GM19468 (cell line): ENCODE results near the gene MYT1.
"Not testable (repeated sequence)": the region's sequence is repeated elsewhere in the genome, so short reads cannot be mapped to it uniquely, and the experiment has no call there.

Experiments
- ATAC-seq: cut with Tn5 transposase; IDR thresholded peaks from one replicate; pipeline ENCODE4 v1.9.1; 2021; ENCODE audit warnings: mild to moderate bottlenecking, moderate library complexity, moderate number of reproducible peaks; ENCODE audit not compliant: unreplicated experiment; ENCODE audit errors: extremely low read depth

The MYT1 gene

DNA sequence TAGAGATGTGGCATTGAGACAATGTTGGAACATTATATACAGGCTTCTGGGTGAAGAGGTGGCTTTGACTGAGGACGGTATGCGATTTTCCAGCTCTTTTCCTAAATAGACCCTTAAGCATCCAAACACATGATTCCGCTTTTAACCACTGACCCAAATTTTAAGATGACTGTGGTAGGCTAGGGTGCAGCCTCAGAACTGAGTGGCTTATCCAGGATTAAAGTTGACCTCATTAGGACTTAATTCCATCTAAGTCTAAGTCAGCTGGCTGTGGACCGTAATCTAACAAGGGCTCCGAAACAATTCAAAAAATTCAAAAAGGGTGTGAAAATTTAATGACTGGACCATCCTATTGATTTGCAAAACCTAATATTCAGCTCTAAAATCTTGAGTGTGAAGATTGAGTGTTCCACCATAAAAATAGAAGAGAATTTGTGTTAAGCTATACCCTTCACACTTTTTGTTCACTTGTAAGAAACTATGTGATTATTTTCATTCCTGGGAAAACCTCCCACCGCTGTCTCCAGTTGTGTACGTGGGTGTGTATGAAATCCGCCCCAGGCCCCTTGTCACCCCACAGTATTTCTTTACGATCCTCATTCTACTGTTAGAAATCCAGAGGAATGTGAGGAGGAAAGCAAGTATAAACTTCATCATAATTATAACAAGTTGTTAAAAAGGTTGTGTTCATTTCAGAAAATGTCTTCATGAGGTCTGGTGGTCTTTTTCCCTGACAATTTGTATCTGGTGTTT, 94.0 kb downstream of the MYT1 start:
- no peak for ATAC-seq

- no peak for ATAC-seq
Observed at GRCh38 chr20:64260239-64260638, 96.0 kb downstream of the MYT1 start.

- ATAC-seq, result no peak
Observed at GRCh38 chr20:64261138-64261537, 96.9 kb downstream of the MYT1 start.

GRCh38 chr20:64264091-64264490, 99.8 kb downstream of the MYT1 start:
- no peak for ATAC-seq

GRCh38 chr20:64265201-64265600, 100.9 kb downstream of the MYT1 start:
- ATAC-seq, result no peak

DNA sequence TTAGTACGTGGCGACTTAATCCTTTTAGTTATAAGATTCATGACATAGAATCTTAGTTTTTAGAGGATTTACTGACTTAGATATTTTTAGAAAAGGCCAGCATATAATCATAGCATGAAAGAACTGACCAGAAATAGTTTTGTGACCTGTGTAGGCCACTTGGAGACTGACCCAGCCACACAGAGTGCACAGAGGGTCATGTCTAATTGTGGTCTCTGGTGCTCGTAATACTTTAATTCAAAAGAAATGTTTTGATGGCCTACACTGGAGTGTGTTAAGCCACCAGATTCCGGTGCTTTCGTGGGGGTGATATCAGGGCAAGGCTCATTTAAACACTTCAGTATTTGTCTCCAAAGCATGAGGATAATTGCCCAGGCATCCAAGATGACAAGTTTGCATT, 102.7 kb downstream of the MYT1 start:
- ATAC-seq, result no peak

GRCh38 chr20:64268174-64268573, 103.9 kb downstream of the MYT1 start:
- ATAC-seq, result no peak

DNA sequence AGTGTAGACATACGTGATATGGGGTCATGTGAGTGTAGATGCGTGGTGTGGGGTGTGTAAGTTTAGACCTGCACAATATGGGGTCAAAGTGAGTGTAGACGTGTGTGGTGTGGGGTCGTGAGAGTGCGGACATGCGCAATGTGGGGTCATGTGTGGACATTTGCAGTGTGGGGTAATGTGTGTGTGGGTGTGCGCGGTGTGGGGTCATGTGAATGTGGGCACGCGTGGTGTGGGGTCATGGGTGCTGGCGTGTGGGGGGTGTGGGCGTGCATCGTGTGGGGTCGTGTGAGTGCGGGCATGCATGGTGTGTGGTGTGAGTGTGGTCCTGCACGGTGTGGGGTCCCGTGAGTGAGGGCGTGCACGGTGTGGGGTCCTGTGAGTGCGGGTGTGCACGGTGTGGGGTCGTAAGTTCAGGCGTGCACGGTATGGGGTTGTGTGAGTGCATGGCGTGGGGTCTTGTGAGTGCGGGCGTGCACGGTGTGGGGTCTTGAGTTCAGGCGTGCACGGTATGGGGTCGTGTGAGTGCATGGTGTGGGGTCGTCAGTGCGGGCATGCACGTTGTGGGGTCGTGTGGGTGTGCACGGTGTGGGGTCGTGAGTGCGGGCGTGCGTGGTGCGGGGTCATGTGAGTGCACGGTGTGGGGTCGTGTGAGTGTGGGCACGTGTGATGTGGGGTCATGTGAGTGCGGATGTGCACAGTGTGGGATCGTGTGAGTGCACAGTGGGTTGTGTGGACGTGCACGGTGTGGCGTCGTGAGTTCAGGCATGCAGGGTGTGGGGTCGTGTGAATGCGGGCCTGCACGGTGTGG, 105.6 kb downstream of the MYT1 start:
- ATAC-seq, result no peak

DNA sequence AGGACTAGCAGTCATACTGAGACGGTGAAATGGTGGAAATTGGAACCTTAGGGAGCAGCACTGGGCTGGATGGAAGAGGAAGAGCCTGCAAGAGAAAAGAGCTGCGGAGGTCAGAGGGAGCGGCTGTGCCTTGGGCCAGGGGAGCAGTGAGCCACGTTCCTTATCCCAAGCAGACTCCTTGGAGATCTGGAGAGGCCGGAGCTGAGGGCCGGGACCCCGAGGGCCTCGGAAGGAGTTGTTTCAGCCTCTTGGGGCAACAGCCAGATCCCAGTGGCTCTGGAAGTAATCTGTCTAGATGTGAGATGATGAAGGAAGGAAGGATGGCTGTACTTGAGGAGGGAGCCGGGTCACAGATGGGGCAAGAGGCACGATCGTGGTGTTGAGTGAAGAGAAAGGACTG, 107.4 kb downstream of the MYT1 start:
- no peak for ATAC-seq

- ATAC-seq, result no peak
Observed at GRCh38 chr20:64273109-64273508, 108.9 kb downstream of the MYT1 start.

DNA sequence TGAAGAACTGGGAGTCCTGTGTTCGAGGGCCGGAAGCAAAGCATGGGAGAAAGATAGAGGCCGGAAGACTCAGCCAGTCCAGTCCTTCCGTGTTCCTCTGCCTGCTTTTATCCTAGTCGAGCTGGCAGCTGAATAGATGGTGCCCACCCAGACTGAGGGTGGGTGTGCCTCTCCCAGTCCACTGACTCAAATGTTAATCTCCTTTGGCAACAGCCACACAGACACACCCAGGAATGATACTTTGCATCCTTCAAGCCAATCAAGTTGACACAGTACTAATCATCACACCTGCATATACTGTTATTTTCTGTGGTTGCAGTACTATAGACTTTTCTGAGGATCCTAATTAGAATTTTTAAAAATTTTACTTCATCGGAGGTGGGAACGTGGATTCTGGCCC, 112.6 kb downstream of the MYT1 start:
- no peak for ATAC-seq

GRCh38 chr20:64277571-64278316, 113.5 kb downstream of the MYT1 start:
- no peak for ATAC-seq

GRCh38 chr20:64278317-64278681, 114.0 kb downstream of the MYT1 start:
- ATAC-seq, result no peak

GRCh38 chr20:64279826-64280459, 115.7 kb downstream of the MYT1 start:
- no peak for ATAC-seq

DNA sequence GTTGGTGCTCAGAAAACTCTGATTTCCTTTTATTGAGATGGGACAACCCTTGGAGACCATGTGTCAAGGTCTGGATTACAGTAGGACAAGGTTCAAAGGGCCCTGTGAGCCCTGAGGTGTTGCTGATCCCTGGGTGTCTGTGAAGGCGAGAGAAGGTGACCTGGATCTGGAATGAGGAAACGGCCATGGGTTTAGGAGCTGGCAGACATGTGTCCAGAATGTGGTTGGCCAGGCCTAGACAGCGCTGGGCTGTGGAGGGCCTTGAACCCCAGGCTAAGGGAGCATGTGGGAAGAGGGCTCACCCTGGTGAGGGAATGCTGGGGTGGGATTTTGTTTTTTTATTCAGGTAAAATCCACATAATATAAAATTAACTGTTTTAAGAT, 116.2 kb downstream of the MYT1 start:
- ATAC-seq, result no peak

DNA sequence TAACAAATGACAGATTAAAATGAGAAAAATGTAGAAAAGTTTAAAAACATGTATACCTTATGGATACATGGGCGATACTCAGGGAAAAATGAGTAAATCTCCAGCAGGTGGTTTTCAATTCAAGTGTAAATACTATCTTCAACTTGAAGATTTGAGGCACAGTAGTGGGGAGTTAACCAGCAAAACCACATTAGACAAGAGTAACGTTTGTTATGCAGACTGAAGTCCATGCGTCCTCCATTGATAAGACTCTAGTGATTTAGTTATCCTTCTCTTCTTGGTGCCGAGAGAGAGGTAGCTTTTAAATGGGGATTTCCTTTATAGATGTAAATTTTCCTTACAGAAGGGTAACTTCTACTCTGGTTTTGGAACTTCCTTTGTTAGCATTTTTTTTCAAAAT, 119.4 kb downstream of the MYT1 start:
- no peak for ATAC-seq

- peak; percentile 85 for ATAC-seq
Observed at GRCh38 chr20:64285579-64286446, 121.6 kb downstream of the MYT1 start.

DNA sequence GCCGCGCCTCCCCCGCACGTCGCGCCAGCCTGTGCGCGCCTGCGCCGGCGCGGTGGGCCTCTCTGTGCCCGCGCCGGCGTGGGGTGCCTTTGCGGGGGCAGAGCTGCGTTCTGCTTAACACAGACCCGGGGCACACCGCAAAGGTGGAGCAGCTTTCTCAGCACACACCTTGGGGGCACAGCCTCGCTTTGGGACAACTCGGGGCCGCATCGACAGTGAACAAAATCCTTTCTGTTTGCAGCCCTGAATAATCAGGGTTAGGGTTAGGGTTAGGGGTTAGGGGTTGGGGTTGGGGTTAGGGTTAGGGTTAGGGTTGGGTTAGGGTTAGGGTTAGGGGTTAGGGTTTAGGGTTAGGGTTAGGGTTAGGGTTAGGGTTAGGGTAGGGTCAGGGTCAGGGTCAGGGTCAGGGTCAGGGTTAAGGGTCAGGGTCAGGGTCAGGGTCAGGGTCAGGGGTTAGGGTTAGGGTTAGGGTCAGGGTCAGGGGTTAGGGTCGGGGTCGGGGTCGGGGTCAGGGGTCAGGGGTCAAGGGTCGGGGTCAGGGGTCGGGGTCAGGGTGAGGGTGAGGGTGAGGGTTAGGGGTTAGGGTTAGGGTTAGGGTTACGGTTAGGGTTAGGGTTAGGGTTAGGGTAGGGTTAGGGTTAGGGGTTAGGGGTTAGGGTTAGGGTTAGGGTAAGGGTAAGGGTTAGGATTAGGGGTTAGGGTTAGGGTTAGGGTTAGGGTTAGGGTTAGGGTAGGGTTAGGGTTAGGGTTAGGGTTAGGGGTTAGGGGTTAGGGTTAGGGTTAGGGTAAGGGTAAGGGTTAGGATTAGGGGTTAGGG, 122.4 kb downstream of the MYT1 start:
- not testable (repeated sequence) for ATAC-seq

GRCh38 chr20:64287264-64287590, 123.0 kb downstream of the MYT1 start:
- ATAC-seq, result not testable (repeated sequence)
